Upper lobe of right lung (tissue), 1 donor: ENCODE measurements around the gene LMTK2. TPM values are rescaled to one million over a fixed set of nuclear protein-coding genes. Genes with fewer than 3 reads are reported as not detected.

ENCODE experiments used
- ATAC-seq: fragments of 200-7000 bp; cut with Tn5 transposase; one replicate; pipeline ENCODE4 v1.9.1; 2020; ENCODE audit warnings: mild to moderate bottlenecking, moderate library complexity
- DNase-seq: peaks from one replicate; pipeline ENCODE4 v3.0.0-alpha.2; 2020
- H3K27ac ChIP-seq: fragments of 200-600 bp; one replicate; pipeline ENCODE4 v1.8.0; 2022
- H3K27me3 ChIP-seq: fragments of 200-600 bp; one replicate; pipeline ENCODE4 v1.8.0; 2022; ENCODE audit warnings: mild to moderate bottlenecking
- H3K36me3 ChIP-seq: fragments of 200-600 bp; one replicate; pipeline ENCODE4 v1.8.0; 2022
- H3K4me1 ChIP-seq: fragments of 200-600 bp; one replicate; pipeline ENCODE4 v1.8.0; 2022
- H3K4me3 ChIP-seq: fragments of 200-600 bp; one replicate; pipeline ENCODE4 v1.8.0; 2022; ENCODE audit warnings: mild to moderate bottlenecking
- H3K9me3 ChIP-seq: fragments of 200-600 bp; one replicate; pipeline ENCODE4 v1.8.0; 2022
- intact Hi-C: fragments of 100-400 bp; cut with DNase I; formaldehyde crosslinking; loops from one replicate; pipeline ENCODE4 v1.11.0; 2022
- total RNA-seq: library from RNA; stranded (reverse); fragmentation: NEBNext Ultra II Directional; extraction: Animal tissue kit (Norgen Biotek cat#: 25700); gene quantifications from one replicate; pipeline ENCODE4 v1.2.1, GENCODE V29; 2021
- TF ChIP-seq, protein P1 (sequence below): fragments of 200-600 bp; IDR thresholded peaks from one replicate; pipeline ENCODE4 v1.8.0; 2022; ENCODE audit warnings: antibody characterized with exemption
- donor health status: DM: no; HTN: yes; CAD: no; lungs with severe emphysema.

LMTK2 gene
- total RNA-seq, 1 donor from 2014 or later = 40.8 TPM

DNA sequence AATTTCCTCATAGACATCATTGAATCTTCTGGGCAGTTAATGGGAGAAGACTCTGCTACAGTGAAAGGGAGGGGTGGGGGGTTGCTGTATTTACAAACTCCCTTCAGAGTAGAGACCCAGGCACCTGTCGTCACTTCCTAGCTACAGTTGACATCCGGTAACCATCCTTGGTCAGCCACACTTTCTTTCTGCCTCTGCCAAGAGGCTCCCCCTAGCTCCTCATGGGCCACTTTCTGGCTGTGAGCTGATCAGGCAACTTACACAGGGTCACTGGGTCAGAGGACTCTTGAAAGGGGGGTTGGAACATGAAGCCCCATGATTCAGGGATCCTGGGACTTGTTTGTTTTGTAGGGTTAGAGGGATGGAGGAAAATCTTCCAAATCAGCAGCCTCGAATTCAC is 144.1 kb downstream of the LMTK2 start:
- Histone ChIP-seq H3K4me1 (peaks cover 57% of the 10 kb centered on the region), H3K9me3 (no peaks in the 10 kb centered on the region), H3K36me3 (no peaks in the 10 kb centered on the region), H3K27ac (peak overlapping the region; percentile 88), H3K4me3 (peak overlapping the region; percentile 94), H3K27me3 (no peaks in the 10 kb centered on the region)
- intact Hi-C loops = no loop called here
- no peak for ATAC-seq
- no peak for DNase-seq
- TF ChIP-seq, protein P1, sequence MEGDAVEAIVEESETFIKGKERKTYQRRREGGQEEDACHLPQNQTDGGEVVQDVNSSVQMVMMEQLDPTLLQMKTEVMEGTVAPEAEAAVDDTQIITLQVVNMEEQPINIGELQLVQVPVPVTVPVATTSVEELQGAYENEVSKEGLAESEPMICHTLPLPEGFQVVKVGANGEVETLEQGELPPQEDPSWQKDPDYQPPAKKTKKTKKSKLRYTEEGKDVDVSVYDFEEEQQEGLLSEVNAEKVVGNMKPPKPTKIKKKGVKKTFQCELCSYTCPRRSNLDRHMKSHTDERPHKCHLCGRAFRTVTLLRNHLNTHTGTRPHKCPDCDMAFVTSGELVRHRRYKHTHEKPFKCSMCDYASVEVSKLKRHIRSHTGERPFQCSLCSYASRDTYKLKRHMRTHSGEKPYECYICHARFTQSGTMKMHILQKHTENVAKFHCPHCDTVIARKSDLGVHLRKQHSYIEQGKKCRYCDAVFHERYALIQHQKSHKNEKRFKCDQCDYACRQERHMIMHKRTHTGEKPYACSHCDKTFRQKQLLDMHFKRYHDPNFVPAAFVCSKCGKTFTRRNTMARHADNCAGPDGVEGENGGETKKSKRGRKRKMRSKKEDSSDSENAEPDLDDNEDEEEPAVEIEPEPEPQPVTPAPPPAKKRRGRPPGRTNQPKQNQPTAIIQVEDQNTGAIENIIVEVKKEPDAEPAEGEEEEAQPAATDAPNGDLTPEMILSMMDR = no peak

DNA sequence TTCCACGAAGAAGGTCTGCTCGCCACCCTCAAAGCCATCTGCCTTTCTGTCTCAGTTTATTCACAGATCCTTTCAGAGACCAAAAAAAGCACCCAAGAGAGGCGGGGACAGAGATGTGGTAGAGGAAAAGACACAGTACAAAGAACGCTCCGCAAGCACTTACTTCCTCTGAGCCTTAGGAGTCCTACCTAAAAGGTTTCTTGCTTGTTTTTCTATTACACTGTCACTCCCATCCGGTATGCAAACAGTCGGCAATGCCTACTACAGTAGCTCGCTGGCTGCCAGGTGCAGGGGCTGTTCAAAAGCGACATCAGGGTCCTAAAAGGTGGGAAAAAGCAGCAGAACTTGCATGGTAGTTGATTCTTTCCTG is 144.6 kb downstream of the LMTK2 start:
- DNase-seq = no peak
- no peaks in the 10 kb centered on the region for H3K27me3 ChIP-seq
- intact Hi-C loops = no loop called here
- H3K4me1 ChIP-seq = peaks cover 57% of the 10 kb centered on the region
- H3K36me3 ChIP-seq = no peaks in the 10 kb centered on the region
- TF ChIP-seq, protein P1 = no peak
- no peaks in the 10 kb centered on the region for H3K9me3 ChIP-seq
- H3K27ac ChIP-seq = peak overlapping the region; percentile 88
- peak; percentile 1 for ATAC-seq
- H3K4me3 ChIP-seq = peak overlapping the region; percentile 94

DNA sequence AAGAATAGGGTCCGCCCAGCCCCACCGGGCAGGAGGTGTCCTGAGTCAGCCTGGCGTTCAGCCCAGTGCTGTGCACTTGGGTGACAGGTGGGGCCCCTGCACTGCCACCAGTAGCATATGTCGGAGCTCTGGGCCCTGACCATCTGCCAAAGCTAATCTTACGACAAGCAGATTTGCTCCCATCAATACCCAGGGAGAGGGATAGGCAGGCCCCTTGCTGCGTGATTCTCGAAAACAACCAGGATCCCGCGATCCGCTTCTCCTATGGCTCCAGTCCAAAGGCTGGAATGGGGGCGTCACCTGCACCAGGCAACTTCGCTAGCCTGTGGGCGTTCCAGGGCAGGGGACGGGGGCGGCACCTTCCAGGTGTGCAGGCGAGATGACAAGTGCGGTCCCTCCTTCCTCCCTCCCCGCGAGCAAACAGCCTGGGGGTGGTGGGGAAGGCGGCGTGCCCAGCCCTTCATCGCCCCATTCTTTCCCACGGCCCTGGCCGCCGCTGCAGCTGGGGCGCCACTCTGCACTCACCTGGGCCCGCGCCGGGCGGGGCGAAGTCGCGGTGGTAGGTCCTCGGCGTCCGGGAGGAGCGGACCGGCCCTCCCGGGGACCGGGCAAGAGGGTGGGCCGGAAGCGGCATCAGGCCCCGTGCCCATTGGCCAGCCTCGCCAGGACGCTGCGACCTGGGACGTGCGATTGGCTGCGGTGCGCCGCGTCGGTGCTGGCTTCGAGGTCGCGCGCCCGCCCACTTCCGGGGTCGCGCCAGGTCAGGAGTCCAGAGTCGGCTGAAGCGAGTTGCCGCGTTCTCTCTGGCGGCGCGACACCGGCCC is 145.2 kb downstream of the LMTK2 start, which contains the start of gene TECPR1:
TECPR1 (minus strand) TSS at position 632 of the 824 bp plus-strand sequence. CDS start 6,086 bp downstream, outside the sequence.
- Histone ChIP-seq H3K4me1 (peaks cover 52% of the 10 kb centered on the region), H3K27me3 (no peaks in the 10 kb centered on the region), H3K4me3 (peak within 1 kb of the TSS; percentile 94), H3K27ac (peak within 1 kb of the TSS; percentile 88), H3K36me3 (peaks cover 3% of the 10 kb centered on the region), H3K9me3 (no peaks in the 10 kb centered on the region)
- intact Hi-C loops = no loop called here
- ATAC-seq (peak; percentile 98), DNase-seq (peak; percentile 98)
- TF ChIP-seq, protein P1 = no peak

DNA sequence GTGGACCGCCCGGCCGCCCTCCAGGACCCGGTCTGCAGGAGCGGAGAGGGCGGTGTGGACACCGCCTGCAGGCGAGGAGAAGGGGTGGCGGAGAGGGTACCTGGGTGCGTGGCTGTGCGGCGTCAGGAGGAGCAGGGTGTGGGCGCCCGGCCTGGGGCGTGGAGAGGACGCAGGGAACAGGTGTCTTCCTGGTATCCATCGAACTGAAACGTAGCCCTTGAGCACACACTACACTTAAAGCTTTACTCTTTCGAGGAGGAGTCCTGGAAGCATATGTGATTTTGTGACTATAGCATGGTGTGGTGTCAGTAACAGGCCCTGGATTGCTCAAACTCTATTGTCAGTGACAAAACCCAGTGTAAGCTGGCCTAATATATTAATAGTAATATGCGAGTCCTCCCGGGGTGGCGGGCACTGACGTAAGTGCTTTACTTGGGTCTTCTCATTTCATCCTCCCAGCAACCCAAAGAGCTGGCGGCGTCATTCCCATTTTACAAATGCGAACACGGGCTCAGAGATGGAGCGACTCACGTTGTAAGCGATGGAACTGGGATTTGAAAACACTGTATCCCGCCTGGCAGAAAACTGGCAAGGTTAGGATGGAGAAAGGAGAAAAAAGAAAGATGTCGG is 145.9 kb downstream of the LMTK2 start:
- DNase-seq = no peak
- H3K4me3 ChIP-seq = peak overlapping the region; percentile 94
- H3K9me3 ChIP-seq = no peaks in the 10 kb centered on the region
- TF ChIP-seq, protein P1 = no peak
- H3K27me3 ChIP-seq = no peaks in the 10 kb centered on the region
- peaks cover 11% of the 10 kb centered on the region for H3K36me3 ChIP-seq
- peak overlapping the region; percentile 88 for H3K27ac ChIP-seq
- no peak for ATAC-seq
- intact Hi-C loops = no loop called here
- H3K4me1 ChIP-seq = peaks cover 45% of the 10 kb centered on the region

DNA sequence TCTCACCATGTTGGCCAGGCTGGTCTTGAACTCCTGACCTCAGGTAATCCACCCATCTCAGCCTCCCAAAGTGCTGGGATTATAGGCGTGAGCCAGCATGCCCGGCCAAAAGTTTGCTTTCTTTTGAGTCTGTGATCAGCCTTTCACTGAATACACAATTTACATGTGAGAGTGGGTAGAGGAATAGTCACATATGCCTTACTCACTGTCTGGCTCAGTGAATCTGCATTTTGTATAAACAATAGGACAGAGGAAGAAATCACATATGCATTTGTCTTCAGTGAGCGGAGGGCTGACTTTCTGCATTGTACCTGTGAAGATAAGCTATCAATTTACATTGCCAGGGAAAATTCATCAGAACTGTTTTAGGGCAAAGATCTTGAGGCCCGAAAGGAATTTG is 147.9 kb downstream of the LMTK2 start:
- Histone ChIP-seq H3K27ac (no peak overlapping the region), H3K9me3 (no peaks in the 10 kb centered on the region), H3K27me3 (no peaks in the 10 kb centered on the region), H3K36me3 (peaks cover 13% of the 10 kb centered on the region), H3K4me3 (no peak overlapping the region), H3K4me1 (peaks cover 30% of the 10 kb centered on the region)
- TF ChIP-seq, protein P1 = no peak
- intact Hi-C loops = no loop called here
- ATAC-seq = no peak
- no peak for DNase-seq
